NCI-H1105 treated with DMSO at 0.1 percent for 48 hours (cell line): Measurements from ENCODE around the gene SP2.

Experiments used
- DNase-seq: peaks from one replicate; lab custom pipeline; 2025; lab: John Stamatoyannopoulos, UW

The SP2 gene

GRCh38 chr17:47895856-47896671 is at the start of gene SP2:
SP2 (plus strand) TSS chr17:47896236; CDS start chr17:47896287, 51 bp downstream.
- peak; percentile 100 for DNase-seq

- no peak for DNase-seq
Observed at GRCh38 chr17:47846716-47847340, 49.2 kb upstream of the SP2 start.

- no peak for DNase-seq
Observed at GRCh38 chr17:47847341-47848197, 48.5 kb upstream of the SP2 start.

GRCh38 chr17:47848198-47848513 is 47.9 kb upstream of the SP2 start:
- no peak for DNase-seq

GRCh38 chr17:47850373-47850691 is 45.7 kb upstream of the SP2 start:
- DNase-seq, result peak; percentile 9

- peak; percentile 81 for DNase-seq
Observed at GRCh38 chr17:47850692-47851573, 45.1 kb upstream of the SP2 start, which contains the start of gene SP6. SP6 (minus strand) TSS chr17:47851163; CDS start chr17:47848429, 2,734 bp downstream.

GRCh38 chr17:47851764-47852112 is 44.3 kb upstream of the SP2 start:
- DNase-seq, result no peak

- DNase-seq, result no peak
Observed at GRCh38 chr17:47852113-47852949, 43.7 kb upstream of the SP2 start.

GRCh38 chr17:47853616-47854015 is 42.4 kb upstream of the SP2 start:
- DNase-seq, result no peak

GRCh38 chr17:47855737-47856136 is 40.3 kb upstream of the SP2 start:
- DNase-seq, result no peak

GRCh38 chr17:47856830-47857229 is 39.2 kb upstream of the SP2 start:
- no peak for DNase-seq

- no peak for DNase-seq
Observed at GRCh38 chr17:47857551-47858455, 38.2 kb upstream of the SP2 start.

- DNase-seq, result no peak
Observed at GRCh38 chr17:47860386-47860785, 35.6 kb upstream of the SP2 start.

GRCh38 chr17:47862621-47863440 is 33.2 kb upstream of the SP2 start:
- no peak for DNase-seq

- peak; percentile 10 for DNase-seq
Observed at GRCh38 chr17:47864791-47865216, 31.2 kb upstream of the SP2 start.

GRCh38 chr17:47866941-47867340 is 29.1 kb upstream of the SP2 start:
- DNase-seq, result no peak

- DNase-seq, result no peak
Observed at GRCh38 chr17:47867813-47868533, 28.1 kb upstream of the SP2 start.

GRCh38 chr17:47869114-47869513 is 26.9 kb upstream of the SP2 start:
- no peak for DNase-seq
